H1 (cell line): ENCODE data around the gene TMEM134.

ENCODE experiments used
- ATF2 ChIP-seq: IDR thresholded peaks from 2 replicates; pipeline ENCODE4 v1.6.1; 2012; ENCODE audit warnings: low read length, inconsistent platforms
- CHD7 ChIP-seq: fragments of 300-600 bp; sonication (generic); IDR thresholded peaks from 2 replicates; pipeline ENCODE4 v1.7.1; 2012; ENCODE audit warnings: low read length, moderate library complexity, mild to moderate bottlenecking, inconsistent platforms; ENCODE audit not compliant: insufficient replicate concordance
- CTCF ChIP-seq, 3 experiments: IDR thresholded peaks; 1 replicate in 2 of 3; 2 replicates in 1 of 3; pipeline versions ENCODE4 v1.5.1 to v1.6.1; 2011; ENCODE audit warnings: low read length in 3 of 3, mild to moderate bottlenecking in 3 of 3, inconsistent platforms in 2 of 3, low read depth in 1 of 3, moderate library complexity in 1 of 3; ENCODE audit not compliant: insufficient read depth in 1 of 3; ENCODE audit errors: control extremely low read depth in 1 of 3
- POLR2A ChIP-seq, 2 experiments: IDR thresholded peaks; 1 replicate in 1 of 2; 2 replicates in 1 of 2; pipeline ENCODE4 v1.6.1; 2011; ENCODE audit warnings: low read depth in 2 of 2, low read length in 2 of 2, mild to moderate bottlenecking in 2 of 2; ENCODE audit errors: control extremely low read depth in 1 of 2
- POLR2AphosphoS5 ChIP-seq: IDR thresholded peaks from 2 replicates; pipeline ENCODE4 v1.6.1; 2011; ENCODE audit warnings: low read depth, low read length
- RAD21 ChIP-seq, 2 experiments: IDR thresholded peaks in 1 of 2; conservative IDR thresholded peaks in 1 of 2; 2 replicates each; pipeline ENCODE4 v1.6.1; 2011; ENCODE audit warnings: low read depth in 2 of 2, low read length in 2 of 2, improper control_type of control experiment in 1 of 2, inconsistent platforms in 1 of 2, mild to moderate bottlenecking in 1 of 2, moderate library complexity in 1 of 2
- RBBP5 ChIP-seq: IDR thresholded peaks from 2 replicates; pipeline ENCODE4 v1.7.1; 2012; ENCODE audit warnings: low read depth, mild to moderate bottlenecking, inconsistent platforms, low read length, moderate library complexity, borderline replicate concordance
- RFX5 ChIP-seq: IDR thresholded peaks from 2 replicates; pipeline ENCODE4 v1.6.1; 2011; ENCODE audit warnings: low read depth, low read length, improper control_type of control experiment, borderline replicate concordance
- SIN3A ChIP-seq, 2 experiments: IDR thresholded peaks in 1 of 2; conservative IDR thresholded peaks in 1 of 2; 2 replicates each; pipeline ENCODE4 v1.6.1; 2011 to 2012; ENCODE audit warnings: low read length in 2 of 2, improper control_type of control experiment in 1 of 2, low read depth in 1 of 2, mild to moderate bottlenecking in 1 of 2
- SRF ChIP-seq: IDR thresholded peaks from 2 replicates; pipeline ENCODE4 v1.6.1; 2011; ENCODE audit warnings: mild to moderate bottlenecking, low read depth, low read length, moderate library complexity
- TEAD4 ChIP-seq: IDR thresholded peaks from 2 replicates; pipeline ENCODE4 v1.6.1; 2012; ENCODE audit warnings: low read depth, low read length, inconsistent platforms, mixed read lengths
- ZNF274 ChIP-seq: IDR thresholded peaks from 2 replicates; pipeline ENCODE4 v1.7.0; 2012; ENCODE audit warnings: low read length, borderline replicate concordance; ENCODE audit errors: extremely low read depth

GRCh38 chr11:67423891-67424613, 45.0 kb downstream of the TMEM134 start:
- no peak for TF ChIP-seq CTCF (IDR thresholded peaks at IDR 0.05; ENCODE audit: control extremely low read depth in 1 of 3, insufficient read depth in 1 of 3, low read depth in 1 of 3, low read length in 3 of 3)
- no peak for TF ChIP-seq POLR2AphosphoS5
- no peak for TF ChIP-seq SIN3A (conservative IDR thresholded peaks at IDR 0.05 in 1 of 2, IDR thresholded peaks at IDR 0.05 in 1 of 2; ENCODE audit: low read depth in 1 of 2, low read length in 2 of 2)
- no peak for TF ChIP-seq TEAD4
- no peak for TF ChIP-seq RAD21 (IDR thresholded peaks at IDR 0.05 in 1 of 2, conservative IDR thresholded peaks at IDR 0.05 in 1 of 2; ENCODE audit: low read depth in 2 of 2, low read length in 2 of 2)
- TF ChIP-seq CHD7: no peak
- no peak for TF ChIP-seq ATF2
- no peak for TF ChIP-seq SRF
- no peak for TF ChIP-seq ZNF274
- no peak for TF ChIP-seq RBBP5
- no peak for TF ChIP-seq POLR2A (IDR thresholded peaks at IDR 0.05; ENCODE audit: control extremely low read depth in 1 of 2, low read depth in 2 of 2, low read length in 2 of 2)
- no peak for TF ChIP-seq RFX5
